GM12874 (cell line): ENCODE measurements around the gene TMEM120A.

ENCODE experiments used
- CTCF ChIP-seq: IDR thresholded peaks from 2 replicates; pipeline ENCODE4 v1.5.1; 2011; ENCODE audit warnings: low read depth, mild to moderate bottlenecking, control low read depth, low read length, moderate library complexity; ENCODE audit not compliant: insufficient read depth

Gene TMEM120A

DNA sequence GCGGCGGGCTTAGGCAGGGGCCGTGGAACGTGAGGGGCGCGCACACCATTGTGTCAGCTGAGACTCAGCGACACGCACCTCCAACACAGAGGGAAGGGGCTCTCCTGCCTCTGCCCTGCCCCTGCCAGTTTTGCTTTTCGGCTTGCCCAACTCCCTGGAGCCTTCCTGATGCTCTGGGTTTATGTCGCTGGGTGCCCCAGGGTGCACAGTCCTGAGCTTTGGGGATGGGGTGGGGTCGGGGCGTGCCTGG is 13.3 kb downstream of the TMEM120A start:
- no peak for TF ChIP-seq CTCF

- TF ChIP-seq CTCF, result no peak
Observed at GRCh38 chr7:75980430-75981202, 13.8 kb downstream of the TMEM120A start.

DNA sequence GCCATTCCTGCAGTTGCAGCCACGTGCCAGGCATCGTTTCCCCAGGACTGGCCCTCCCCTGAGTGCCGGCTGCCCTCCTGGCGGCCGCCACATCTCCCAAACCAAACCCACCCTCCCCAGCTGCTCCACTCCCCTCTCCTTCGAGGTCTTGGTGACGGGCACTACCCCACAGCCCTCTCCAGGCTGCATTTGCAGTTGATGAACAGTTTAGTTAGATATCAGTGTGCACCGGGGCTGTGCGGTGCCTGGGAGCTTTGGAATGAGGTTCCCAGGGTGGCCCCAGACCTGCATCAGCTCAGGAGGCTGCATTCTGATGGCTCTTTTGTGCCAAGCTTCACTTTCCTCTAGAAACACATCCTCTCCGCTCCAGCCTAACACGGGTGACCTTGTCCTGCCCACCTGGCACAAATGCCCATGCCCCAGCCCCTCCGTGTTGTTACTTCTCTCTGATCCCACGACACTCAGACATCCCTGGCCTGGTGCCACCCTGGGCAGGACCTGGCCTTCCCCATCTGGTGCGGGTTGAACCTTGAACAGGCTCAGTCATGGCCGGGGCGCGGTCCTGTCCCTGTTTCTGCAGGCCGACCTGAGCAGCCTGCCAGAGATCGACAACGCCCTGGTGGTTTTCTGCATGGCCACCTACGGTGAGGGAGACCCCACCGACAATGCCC is 14.5 kb downstream of the TMEM120A start:
- no peak for TF ChIP-seq CTCF

DNA sequence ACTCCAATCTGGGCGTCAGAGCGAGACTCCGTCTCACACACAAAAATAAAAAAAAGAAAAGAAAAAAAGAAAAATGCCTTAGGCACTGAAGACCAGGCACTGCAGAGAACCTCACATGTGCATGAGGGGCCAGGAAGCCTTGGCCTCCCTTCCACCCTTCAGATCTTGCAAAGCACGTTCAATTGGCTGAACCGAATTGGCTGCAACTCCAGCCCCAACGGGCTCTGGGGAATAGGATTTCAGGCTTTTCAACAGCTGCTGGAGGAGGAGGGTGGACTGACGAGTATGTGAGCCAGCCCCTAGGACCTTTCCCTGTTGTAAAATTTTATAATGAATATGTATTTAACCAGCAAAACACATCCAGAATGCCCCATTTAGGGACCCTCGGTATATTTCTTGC is 16.7 kb downstream of the TMEM120A start:
- TF ChIP-seq CTCF, result no peak

GRCh38 chr7:75971961-75972763 is 22.2 kb downstream of the TMEM120A start:
- TF ChIP-seq CTCF, result no peak

- no peak for TF ChIP-seq CTCF
Observed at GRCh38 chr7:75971309-75971960, 23.0 kb downstream of the TMEM120A start.
